NT2/D1 (cell line): ENCODE measurements around the gene WDR70.

Source experiments
- DNase-seq: peaks from one replicate; pipeline ENCODE4 v3.0.0-alpha.2; 2011; ENCODE audit warnings: low read depth, low spot score
- H3K27me3 ChIP-seq: 2 replicates; pipeline ENCODE4 v1.6.0; 2011; ENCODE audit warnings: mild to moderate bottlenecking; ENCODE audit not compliant: insufficient read length, insufficient read depth
- H3K36me3 ChIP-seq: 2 replicates; pipeline ENCODE4 v1.6.1; 2011; ENCODE audit warnings: mild to moderate bottlenecking, low read length, mixed read lengths; ENCODE audit not compliant: insufficient read depth, insufficient read length
- H3K4me1 ChIP-seq: 2 replicates; pipeline ENCODE4 v1.5.1; 2011; ENCODE audit not compliant: insufficient read depth, insufficient read length
- H3K4me3 ChIP-seq: 2 replicates; pipeline ENCODE4 v1.5.1; 2011; ENCODE audit warnings: low read depth; ENCODE audit not compliant: insufficient read length
- H3K9ac ChIP-seq: 2 replicates; pipeline ENCODE4 v1.6.0; 2011; ENCODE audit warnings: low read depth; ENCODE audit not compliant: insufficient read length
- H3K9me3 ChIP-seq: 2 replicates; pipeline ENCODE4 v1.5.1; 2011; ENCODE audit warnings: mild to moderate bottlenecking, low read length; ENCODE audit not compliant: insufficient read depth
- SUZ12 ChIP-seq: IDR thresholded peaks from 2 replicates; pipeline ENCODE4 v1.6.1; 2011; ENCODE audit not compliant: insufficient read length, insufficient read depth; ENCODE audit errors: extremely low read depth
- YY1 ChIP-seq: IDR thresholded peaks from 2 replicates; pipeline ENCODE4 v1.6.1; 2011; ENCODE audit not compliant: insufficient read length, insufficient read depth
- ZNF274 ChIP-seq: IDR thresholded peaks from 2 replicates; pipeline ENCODE4 v1.6.1; 2011; ENCODE audit warnings: mild to moderate bottlenecking, low read depth, low read length

WDR70 gene

GRCh38 chr5:37553720-37554404, 174.7 kb downstream of the WDR70 start:
- H3K4me3 ChIP-seq: no peak overlapping the region
- TF ChIP-seq SUZ12: no peak
- no peaks in the 10 kb centered on the region for H3K9me3 ChIP-seq
- H3K27me3 ChIP-seq: no peaks in the 10 kb centered on the region
- H3K36me3 ChIP-seq: no peaks in the 10 kb centered on the region
- H3K9ac ChIP-seq: no peak overlapping the region
- no peak for DNase-seq
- H3K4me1 ChIP-seq: no peaks in the 10 kb centered on the region

DNA sequence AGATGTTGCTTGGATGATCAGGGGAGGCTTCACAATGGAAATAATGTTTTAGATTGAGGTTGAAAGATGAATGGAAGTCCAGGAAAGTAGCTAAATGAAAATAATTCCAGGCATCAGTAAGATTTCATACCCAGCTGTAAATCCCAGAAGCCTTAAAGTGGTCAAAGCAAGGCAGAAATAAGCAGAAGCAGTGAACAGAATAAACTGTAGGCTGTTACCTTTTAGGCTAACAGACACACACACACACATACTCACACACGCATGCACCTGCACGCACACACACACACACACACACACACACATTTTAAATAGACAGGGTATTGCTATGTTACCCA, 175.3 kb downstream of the WDR70 start:
- no peak for DNase-seq
- no peaks in the 10 kb centered on the region for H3K36me3 ChIP-seq
- no peak for TF ChIP-seq ZNF274
- no peak for TF ChIP-seq SUZ12
- TF ChIP-seq YY1: no peak

GRCh38 chr5:37554938-37555337, 175.8 kb downstream of the WDR70 start:
- Histone ChIP-seq H3K9me3 (no peaks in the 10 kb centered on the region), H3K4me3 (no peak overlapping the region), H3K36me3 (no peaks in the 10 kb centered on the region), H3K27me3 (no peaks in the 10 kb centered on the region), H3K9ac (no peak overlapping the region), H3K4me1 (no peaks in the 10 kb centered on the region)
- peak; percentile 20 for DNase-seq
- TF ChIP-seq YY1: no peak
- no peak for TF ChIP-seq ZNF274
- no peak for TF ChIP-seq SUZ12

More for the DNA sequence above, 175.3 kb downstream of the WDR70 start:
- H3K9ac ChIP-seq: no peak overlapping the region
- no peaks in the 10 kb centered on the region for H3K27me3 ChIP-seq
- H3K4me1 ChIP-seq: no peaks in the 10 kb centered on the region
- no peak overlapping the region for H3K4me3 ChIP-seq
- no peaks in the 10 kb centered on the region for H3K9me3 ChIP-seq

GRCh38 chr5:37557734-37558293, 178.7 kb downstream of the WDR70 start:
- Histone ChIP-seq H3K9me3 (no peaks in the 10 kb centered on the region), H3K4me1 (no peaks in the 10 kb centered on the region), H3K27me3 (no peaks in the 10 kb centered on the region), H3K36me3 (no peaks in the 10 kb centered on the region), H3K9ac (no peak overlapping the region), H3K4me3 (no peak overlapping the region)
- TF ChIP-seq ZNF274 (no peak), SUZ12 (no peak), YY1 (no peak)
- no peak for DNase-seq

DNA sequence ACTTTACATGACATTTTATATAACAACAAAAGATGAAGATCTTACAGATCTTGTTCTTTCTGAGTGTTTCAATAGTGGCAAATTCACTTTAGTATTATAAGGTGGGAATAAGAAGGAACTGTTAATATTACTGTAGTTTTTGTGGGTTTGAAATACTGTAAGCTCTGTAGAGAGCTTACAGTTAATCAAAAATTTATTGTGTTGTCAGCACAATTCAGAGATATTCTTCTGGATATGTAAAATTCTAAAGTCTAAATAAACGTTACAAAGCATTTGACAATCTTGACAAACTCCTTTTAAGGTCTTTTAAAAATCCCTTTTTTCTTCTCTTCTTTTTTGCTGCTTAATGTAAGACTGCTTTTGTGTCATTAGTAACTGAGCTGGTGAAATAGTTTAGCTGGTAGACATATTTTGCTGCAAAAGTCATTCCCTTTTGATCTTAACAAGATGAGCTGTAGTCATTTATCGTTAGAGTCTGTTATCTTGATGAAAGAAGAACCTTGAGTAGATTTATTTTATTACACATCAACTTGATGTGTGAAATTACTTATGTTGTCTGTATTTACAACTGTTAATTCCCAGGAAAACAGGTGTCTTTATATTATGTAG, 186.0 kb downstream of the WDR70 start:
- H3K9ac ChIP-seq: no peak overlapping the region
- no peaks in the 10 kb centered on the region for H3K36me3 ChIP-seq
- no peaks in the 10 kb centered on the region for H3K27me3 ChIP-seq
- H3K4me1 ChIP-seq: no peaks in the 10 kb centered on the region
- DNase-seq: no peak
- TF ChIP-seq YY1: no peak
- no peak for TF ChIP-seq SUZ12
- no peak for TF ChIP-seq ZNF274
- H3K4me3 ChIP-seq: no peak overlapping the region
- H3K9me3 ChIP-seq: no peaks in the 10 kb centered on the region

GRCh38 chr5:37567566-37567965, 188.4 kb downstream of the WDR70 start:
- no peaks in the 10 kb centered on the region for H3K4me1 ChIP-seq
- DNase-seq: no peak
- H3K27me3 ChIP-seq: no peaks in the 10 kb centered on the region
- no peaks in the 10 kb centered on the region for H3K9me3 ChIP-seq
- no peak overlapping the region for H3K9ac ChIP-seq
- no peak overlapping the region for H3K4me3 ChIP-seq
- TF ChIP-seq YY1 (no peak), SUZ12 (no peak), ZNF274 (no peak)
- H3K36me3 ChIP-seq: no peaks in the 10 kb centered on the region

DNA sequence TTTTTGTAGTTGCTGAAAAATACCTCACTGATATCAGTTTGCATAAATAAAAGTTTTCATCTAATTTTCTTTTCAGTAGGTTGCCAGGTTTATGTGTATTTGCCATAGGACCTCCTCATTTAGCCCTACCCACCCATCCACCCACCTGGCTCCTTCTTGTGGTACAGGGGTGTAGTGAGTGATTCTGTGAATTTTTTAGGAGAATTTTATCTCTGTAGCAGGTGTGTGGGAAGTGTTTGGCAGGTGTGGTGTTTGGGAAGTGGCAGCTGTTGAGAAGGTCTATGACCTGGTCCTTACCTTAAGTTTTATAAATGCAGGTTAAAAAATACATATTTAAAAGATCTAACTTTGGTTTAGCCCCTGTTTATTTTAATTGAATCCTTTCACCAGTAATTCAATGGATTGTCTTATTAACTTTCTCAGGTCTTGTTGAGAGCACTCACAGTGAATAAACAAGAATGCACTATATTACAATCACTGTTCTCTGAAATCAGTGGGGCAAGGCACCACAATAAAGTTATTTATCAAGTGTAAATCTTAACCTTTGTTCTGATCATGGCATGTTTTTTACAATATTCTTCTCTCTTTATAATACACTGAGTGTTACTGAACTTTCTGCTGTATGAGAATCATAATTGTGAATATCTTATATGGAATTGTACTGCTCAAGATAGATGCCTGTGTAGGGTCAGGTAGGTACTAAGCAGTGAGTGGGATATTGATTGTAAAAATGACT, 189.1 kb downstream of the WDR70 start:
- Histone ChIP-seq H3K36me3 (no peaks in the 10 kb centered on the region), H3K27me3 (no peaks in the 10 kb centered on the region), H3K9ac (no peak overlapping the region), H3K4me1 (no peaks in the 10 kb centered on the region), H3K4me3 (no peak overlapping the region), H3K9me3 (no peaks in the 10 kb centered on the region)
- TF ChIP-seq YY1 (no peak), ZNF274 (no peak), SUZ12 (no peak)
- no peak for DNase-seq
